Activated CD4-positive, CD25-positive, alpha-beta regulatory T cell (primary cell): ENCODE results near the gene ASB5.
"Not testable (repeated sequence)": the region's sequence is repeated elsewhere in the genome, so short reads cannot be mapped to it uniquely, and the experiment has no call there.

Experiments
- DNase-seq, 4 experiments: peaks; one replicate each; lab custom pipeline; 2025; lab: John Stamatoyannopoulos, UW

Gene ASB5, protein sequence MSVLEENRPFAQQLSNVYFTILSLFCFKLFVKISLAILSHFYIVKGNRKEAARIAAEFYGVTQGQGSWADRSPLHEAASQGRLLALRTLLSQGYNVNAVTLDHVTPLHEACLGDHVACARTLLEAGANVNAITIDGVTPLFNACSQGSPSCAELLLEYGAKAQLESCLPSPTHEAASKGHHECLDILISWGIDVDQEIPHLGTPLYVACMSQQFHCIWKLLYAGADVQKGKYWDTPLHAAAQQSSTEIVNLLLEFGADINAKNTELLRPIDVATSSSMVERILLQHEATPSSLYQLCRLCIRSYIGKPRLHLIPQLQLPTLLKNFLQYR

DNA sequence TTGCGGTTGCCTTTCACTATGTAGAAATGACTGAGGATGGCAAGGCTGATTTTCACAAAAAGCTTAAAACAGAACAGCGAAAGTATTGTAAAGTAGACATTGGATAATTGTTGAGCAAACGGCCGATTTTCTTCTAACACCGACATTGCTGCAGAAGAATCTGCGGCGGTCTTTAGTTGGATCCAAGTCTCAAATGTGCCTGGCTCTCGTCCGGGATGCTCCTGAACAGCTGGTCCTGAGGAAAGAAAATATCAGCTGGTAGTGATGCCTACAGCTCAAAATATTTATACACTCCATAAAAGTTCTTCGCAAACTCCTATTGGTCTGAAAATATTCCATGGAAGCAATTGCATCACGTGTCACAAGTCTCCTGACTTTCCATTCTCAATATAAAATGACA is at the start of gene ASB5:
TSS of gene ASB5 (minus strand) at position 260 of the 400 bp plus-strand sequence. CDS start at position 146, 114 bp downstream.
- no peak for DNase-seq

DNA sequence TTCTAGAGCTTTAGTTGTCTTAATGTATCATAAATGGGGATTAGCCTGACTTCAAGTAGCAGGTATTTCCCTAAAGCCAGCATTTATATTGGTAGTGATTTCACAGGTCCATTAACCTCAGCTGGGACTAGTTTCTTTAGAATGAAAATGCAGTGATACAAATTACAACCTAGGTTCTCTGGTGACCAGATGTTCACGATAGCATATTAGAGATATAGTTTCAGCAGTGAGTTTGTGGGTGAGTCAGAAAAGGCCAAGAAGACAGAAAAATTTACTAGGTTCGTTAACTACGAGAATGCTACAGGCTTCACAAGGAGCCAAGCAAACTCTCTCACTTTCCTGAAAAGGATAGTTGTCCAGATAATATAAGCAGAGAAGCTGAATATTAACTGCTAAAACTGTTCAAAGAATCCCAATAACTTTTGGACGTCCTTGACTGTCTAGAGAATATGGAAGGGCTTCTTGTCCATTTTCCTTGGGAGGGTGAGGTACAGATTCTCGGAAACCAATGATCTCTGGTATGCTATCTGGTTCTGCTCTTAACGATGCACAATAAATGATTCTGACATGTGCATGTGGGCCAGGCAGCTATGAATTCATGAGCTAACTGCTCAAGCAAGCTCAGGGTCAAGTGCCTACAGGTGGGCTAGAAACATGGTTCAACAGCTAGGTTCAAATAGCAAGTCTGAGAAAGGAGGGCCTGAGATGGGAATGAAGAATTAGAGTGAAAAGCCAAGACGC is 44.7 kb upstream of the ASB5 start:
- no peak for DNase-seq

DNA sequence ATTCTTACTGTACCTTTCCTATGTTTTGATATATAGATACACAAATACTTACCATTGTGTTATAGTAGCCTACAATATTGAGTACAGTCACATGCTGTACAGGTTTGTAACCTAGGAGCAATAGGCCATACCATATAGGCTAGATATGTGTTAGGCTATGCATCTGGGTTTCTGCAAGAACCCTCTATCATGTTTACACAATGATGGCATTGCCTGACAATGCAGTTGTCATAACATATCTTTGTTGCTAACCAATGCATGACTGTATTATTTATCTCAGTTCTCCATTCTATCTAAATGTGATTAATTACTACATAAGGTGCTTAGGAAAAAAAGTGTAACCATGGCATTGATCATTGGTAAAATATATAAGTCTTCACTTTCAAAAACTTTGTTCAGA is 40.8 kb upstream of the ASB5 start:
- no peak for DNase-seq

DNA sequence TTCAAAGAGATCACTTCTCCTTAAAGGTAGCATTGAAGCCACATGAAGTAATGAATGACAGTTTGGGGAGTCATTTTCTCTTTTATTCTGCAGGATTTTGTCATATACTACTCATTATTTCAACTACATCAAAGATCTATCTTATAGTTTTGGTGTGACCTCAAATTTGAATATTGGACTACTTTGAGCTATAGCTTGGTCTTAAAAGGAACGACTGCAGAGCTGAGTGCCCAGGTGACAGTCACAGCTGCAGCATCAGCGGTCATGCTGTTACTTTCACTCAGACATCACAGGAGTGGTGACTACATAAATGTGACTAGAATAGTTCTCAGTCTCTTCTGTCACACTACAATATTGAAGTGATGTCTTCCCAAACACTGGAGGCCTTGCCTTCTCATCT is 40.0 kb upstream of the ASB5 start:
- no peak for DNase-seq

DNA sequence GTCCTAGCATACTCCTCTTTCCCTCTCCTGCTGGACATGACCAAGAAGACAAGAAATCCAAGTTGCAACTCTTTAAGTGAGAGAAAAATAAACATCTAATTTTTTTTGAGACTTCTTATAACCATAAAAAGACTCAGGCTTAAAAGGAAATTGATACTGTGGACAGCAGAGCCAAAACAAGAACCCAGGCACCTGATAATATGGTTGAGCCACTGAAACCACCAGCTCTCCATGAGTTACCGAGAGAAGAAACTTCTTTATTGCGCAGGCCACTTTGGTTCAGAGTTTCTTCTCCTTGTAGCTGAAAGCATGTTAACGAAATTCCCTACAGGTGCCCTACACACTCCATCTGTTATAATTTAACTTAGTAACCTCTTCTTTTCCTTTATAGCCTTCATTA is 39.4 kb upstream of the ASB5 start:
- DNase-seq = no peak

DNA sequence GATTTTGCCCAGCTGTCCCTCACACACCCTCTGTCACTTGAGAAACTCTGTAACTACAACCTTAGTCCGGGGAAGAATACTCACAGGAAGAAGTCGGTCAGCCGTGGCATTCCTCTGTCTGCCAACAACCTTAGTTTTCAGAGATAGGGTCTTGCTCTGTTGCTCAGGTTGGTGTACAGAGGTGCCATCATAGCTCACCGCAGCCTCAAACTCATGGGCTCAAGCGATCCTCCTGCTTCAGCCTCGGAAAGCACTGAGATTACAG is 38.6 kb upstream of the ASB5 start:
- no peak for DNase-seq

DNA sequence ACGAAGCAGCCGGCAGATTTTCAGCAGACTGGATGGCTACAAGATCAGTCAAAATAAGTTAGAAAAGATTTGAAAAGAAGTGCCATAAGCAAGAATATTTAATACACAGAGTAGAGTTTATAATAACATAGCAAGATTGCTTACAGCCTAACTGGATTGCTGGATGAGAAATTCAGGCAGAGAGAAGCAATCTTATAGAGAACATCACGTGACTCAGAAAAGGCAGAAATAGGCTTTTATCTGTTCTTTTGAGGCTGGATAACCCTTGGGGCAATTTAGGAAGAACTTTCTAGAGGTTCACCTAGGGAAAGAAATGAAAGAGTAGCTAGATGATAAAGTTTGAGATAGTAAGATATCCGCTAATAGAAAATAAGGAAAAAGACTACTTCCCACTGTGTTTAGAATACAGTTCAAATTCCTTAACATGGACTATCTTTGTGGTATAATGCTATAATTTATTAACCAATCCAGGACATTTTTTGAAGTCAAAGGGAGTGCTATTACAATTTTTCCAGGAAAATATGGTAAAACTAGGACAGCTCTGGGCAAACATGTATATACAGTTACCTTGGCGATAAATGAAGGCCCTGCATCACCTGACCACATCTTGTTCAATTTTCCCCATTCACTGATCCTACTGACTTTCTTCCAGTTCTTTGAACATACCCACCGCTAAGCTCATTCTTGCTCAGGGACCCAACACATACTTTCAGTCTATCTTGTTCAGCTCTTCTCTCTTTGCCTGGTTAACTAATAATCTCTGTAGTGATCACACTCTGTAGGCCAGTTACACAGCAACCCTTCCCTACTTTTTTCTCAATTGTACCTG is 38.0 kb upstream of the ASB5 start:
- no peak for DNase-seq

DNA sequence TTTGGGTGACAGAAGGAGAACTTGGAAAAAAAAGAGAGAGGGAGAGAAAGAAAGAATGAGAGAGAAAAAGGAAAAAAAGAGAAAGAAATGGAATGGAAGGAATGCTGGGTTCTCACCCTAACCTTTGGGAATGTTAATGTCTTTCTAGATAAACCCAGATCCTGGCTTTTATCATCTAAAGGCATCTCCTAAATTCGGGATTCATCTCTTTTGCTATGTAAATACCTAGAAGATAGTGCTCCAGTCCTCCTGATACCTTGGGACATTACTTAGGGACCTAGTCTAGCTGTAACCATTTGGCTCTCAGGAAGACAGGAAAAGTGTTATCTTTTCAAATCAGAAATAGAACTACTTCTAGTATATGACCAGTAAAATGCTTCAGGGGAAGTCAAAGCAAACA is 34.9 kb upstream of the ASB5 start:
- no peak for DNase-seq

DNA sequence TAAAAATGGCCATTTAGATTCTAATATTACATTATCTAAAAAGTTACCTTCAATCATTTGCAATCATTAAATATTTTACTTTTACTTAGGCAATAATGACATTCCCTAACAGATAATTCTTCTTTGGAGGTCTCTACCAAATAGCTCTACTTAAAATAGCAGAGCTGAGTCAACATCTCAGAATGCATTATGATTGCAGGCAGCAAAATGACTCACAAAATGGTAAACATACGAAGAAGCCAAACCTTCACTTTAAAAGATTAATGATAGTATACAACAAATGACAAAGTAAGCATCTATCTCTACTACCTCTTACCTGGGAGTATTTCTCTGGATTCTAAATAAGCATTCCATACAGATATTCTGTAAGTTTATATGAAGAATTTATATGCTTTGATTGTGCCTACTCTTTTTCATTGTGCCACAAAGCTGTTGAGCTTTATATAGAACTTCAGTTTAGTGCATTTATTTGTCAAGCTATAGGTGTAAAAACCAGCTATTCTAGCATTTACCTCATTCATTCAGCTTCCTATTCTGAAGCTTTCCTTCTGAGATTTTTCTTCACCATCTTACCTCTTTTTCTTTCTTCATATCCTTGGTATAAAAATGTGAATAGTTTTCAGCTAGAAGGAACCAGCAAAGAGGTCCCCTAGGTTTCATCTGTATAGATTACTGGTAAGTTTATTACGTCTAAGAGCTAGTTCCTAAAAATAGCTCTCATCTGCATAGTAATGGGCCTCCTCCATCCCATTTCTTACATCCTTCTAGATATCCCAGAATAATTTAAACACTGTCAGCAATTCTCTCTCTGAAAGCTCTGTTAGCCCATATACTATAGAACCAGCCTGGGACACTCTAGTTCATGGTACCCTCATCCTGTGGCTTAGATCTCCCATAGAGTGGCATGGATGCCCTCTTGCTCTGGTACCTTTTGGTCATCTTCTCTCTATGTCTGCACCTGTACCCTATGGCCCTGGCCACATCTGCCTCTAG is 33.6 kb upstream of the ASB5 start:
- no peak for DNase-seq

DNA sequence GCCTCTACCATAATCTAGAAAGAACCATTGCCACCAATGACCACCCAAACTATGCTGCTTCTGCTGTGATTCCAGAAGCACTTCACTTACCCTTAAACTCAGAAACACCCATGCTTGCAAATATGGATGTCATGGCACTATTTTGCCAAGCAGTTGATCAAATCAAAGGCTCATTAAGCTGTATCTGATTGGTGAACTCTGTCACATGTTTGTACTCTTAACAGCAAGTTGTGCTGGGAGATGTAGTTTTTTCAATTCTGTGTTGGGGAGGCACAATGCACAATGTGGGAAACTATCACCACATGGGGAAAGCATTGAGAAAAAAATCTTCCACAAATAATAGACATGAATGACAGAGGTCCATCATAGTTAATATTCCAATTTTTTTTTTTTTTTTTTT is 31.5 kb upstream of the ASB5 start:
- no peak for DNase-seq

DNA sequence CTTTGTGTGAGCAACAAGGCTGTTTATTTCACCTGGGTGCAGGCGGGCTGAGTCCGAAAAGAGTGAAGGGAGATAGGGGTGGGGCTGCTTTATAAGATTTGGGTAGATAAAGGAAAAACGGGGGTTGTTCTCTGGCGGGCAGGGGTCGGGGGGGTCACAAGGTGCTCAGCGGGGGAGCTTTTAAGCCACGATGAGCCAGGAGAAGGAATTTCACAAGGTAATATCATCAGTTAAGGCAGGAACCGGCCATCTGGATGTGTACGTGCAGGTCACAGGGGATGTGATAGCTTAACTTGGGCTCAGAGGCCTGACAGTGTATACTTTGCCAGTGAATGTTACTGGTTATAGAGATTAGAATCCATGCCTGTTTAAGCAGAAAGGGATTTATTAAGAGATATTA is 31.0 kb upstream of the ASB5 start:
- no peak for DNase-seq

DNA sequence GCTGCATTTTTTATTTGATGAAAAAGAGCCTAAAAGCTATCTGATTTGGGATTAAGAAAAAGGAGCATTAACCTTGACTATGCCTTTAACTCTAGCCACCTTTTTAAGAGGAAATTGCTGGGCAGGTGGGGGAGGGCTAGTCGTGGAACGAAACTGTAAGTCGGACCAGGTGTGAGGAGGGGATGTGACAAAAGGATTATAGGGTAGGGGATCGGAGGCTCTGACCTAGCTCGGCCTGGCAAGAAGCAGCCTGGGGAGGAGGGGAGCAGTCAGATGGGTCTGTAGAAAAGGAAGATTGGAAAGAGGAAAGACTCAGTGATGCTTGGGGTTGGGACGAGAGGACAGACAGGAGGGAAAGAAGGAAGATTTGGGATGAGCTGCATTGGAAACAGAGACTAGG is 29.6 kb upstream of the ASB5 start:
- DNase-seq = no peak

DNA sequence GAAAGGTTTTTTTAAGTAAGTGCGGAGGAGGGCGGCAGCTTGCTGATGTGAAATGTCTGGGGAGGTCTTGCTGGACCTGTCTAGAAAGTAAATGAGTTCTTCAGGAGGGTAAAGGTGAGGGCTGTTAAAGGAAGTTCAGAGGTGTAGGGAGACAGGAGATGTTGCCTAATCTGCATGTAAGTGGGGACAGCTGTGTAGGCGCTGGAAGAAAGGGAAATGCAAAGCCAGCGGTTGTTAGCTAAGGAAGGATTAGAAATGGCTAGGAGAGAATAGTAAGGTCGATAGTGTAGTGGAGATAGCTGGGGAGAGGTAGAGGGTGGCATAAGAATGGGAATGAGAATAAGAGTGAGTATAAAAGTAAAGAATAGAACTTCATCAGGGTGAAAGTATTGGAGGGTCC is 26.9 kb upstream of the ASB5 start:
- DNase-seq = not testable (repeated sequence)

DNA sequence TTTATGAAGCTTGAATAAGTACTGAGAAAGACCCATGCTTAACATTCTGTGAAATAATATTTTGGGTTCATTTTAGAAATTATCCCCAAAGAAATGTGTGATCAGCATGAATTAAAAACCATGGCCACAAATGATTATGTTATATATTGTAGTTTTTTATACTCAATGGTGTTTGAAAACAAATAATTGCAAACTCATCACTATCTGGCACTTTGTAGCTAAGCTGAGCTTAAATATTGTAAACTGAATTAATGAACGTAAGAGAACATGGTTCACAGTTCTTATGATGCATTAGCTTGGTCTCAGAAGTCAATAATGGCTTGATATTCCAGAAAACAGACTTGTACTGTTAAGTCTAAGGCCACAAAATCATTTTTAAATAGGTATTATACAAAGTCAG is 24.6 kb upstream of the ASB5 start:
- DNase-seq = no peak

DNA sequence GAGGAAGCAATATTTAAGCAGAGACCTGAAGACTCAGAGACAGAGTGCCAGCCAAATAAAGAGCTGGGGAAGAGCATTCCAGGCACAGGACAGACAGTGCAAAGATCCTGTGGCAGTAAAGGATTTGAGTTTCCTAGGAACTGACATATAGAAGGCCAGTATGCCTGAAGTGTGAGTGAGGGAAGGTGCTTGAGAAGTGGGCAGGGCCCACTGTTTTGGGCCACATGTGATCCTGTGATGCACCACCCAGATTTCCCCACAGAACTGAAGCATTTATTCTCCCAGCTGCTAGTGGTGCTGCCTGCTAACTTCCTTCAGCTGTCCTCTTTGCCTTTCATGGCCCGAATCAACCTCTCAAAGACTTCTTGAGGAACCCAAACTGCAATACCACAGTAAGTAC is 23.9 kb upstream of the ASB5 start:
- DNase-seq = no peak

DNA sequence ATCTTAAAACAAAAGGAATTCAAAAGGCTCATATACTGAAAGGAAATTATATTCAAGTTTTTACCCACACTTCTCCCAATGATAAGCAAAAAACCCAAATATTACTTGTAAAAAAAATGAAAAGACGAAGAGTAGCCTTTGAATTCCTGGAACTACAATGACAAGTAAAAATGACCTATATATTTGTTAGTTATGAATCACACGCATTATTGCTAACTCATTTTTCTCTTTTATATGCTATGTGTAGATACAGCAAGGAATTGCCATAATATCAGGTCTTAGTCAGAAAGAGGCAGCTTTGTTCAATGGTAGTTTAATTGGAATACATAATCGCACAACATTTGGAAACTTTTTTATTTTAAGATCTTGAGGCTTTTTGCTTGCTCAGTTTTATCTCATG is 22.7 kb upstream of the ASB5 start:
- DNase-seq = no peak

DNA sequence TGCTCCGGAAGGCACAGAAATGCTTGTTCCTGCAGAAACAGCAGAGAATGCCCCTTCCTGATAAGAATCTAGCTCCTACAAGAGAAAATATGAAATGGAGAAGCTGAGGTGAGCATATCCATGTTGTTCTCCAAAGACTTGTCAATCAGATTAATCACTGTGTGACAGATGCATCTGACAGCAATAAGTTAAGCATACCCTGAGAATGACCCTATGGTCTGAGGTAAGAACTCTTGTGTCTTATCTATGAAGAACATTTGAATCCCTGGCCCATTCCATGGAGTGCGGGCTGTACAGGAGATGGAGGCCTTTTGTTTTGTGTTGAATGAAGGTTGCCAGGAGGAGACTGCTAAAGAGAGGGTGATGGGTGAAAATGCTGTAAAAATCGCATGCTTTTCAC is 21.5 kb upstream of the ASB5 start:
- no peak for DNase-seq

DNA sequence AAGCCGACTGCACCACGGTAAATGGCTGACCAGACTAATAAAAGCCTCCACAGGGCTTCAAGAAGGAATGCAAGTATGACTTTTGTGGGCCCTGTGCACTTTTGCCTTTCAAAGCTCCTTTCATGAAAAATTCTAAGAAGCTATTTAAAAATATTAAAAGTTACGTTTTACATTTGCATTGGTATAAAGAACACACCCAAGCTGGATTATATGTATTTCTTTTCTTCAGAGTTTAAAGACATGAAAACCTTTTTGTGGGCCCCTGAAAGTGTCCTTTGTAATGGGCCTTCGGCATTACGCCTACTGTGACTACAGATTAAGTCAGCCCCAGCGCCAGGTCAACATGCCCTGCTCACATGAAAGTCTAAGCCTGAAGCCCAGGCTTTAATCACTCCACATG is 20.5 kb upstream of the ASB5 start:
- DNase-seq = no peak

DNA sequence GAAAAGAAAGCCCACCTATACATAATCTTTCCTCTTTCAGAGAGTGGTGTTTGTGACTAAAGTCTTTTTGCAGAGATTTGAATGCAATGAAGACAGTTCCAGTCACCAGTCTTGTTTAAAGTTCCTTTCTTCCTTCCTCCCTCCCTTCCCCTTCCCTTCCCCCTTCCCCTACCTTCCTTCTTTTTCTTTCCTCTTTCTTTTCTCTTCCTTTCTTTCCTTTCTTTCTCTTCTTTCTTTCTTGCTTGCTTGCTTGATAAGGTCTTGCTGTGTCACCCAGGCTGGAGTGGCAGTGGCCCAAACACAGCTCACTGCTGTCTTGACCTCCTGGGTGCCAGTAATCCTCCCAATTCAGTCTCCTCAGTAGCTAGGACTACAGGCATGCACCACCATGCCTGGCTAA is 19.0 kb upstream of the ASB5 start:
- DNase-seq = no peak

DNA sequence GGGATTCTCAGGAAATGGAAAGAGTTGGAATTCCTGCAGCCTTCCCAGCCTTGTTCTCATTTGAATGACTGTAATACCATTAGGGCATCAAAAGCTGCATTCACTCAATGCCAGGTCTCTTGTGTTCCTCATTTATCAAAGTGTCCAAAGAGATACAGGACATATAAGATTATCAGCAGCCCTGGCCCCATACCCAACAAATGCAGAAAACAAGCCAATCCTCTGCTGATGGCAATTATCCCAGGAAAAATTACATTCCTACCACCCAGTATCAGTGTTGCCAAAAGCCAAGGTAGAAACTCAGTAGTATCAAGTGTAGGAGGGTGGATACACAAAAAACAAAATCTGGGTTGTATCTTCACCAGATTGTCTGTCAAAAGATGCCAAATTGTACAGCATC is 18.5 kb upstream of the ASB5 start:
- DNase-seq = no peak

DNA sequence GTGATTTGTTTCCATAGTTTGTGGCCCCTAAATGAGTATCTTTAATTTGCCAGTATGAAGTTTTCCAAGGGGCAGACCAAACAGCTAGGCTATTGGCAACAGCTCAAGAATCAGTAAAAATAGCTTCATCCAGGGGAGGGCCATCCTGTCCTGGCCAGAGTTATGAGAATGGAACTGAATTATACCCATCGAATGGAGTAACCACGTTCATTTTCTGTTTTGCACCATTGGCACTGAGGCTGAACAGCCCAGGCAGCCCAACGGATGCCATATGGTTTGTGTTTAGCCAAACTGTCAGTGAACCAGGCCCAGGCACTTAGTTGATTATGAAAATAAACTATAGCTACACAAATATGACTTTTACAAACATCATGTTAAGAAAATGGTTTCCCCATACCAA is 17.7 kb upstream of the ASB5 start:
- DNase-seq = no peak

DNA sequence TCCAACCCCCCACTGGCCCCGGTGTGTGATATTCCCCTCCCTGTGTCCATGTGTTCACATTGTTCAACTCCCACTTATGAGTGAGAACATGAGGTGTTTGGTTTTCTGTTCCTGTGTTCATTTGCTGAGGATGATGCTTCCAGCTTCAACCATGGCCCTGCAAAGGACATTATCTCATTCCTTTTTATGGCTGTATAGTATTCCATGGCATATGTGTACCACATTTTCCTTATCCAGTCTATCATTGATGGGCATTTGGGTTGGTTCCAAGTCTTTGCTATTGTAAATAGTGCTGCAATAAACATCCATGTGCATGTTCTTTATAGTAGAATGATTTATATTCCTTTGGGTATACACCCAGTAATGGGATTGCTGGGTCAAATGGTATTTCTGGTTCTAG is 10.5 kb upstream of the ASB5 start:
- not testable (repeated sequence) for DNase-seq
